H1 (cell line): Measurements from ENCODE around the gene MEIOB. TPM values are rescaled to one million over a fixed set of nuclear protein-coding genes. Genes with fewer than 3 reads are reported as not detected.

ENCODE experiments used
- CTCF ChIA-PET: fragments of 300-600 bp; sonication (Branson Sonifier 250); formaldehyde crosslinking; loops from one replicate; lab custom pipeline; 2021; ENCODE audit not compliant: partially characterized antibody; lab: Charles Lee
- POLR2A ChIA-PET: fragments of 300-600 bp; sonication (Branson Sonifier 250); formaldehyde crosslinking; loops from one replicate; lab custom pipeline; 2021; ENCODE audit warnings: inconsistent platforms; ENCODE audit not compliant: partially characterized antibody; lab: Charles Lee
- DNase-seq, 2 experiments: peaks; one replicate each; pipeline versions ENCODE4 v3.0.0 to v3.0.0-alpha.2; 2010 to 2022; ENCODE audit warnings: low spot score in 2 of 2, low read depth in 1 of 2, mixed read lengths in 1 of 2
- FAIRE-seq: peaks from 2 replicates; lab custom pipeline; 2011; peaks lifted over from hg19 to GRCh38; lab: Jason Lieb, UNC
- H2AFZ ChIP-seq: 2 replicates; pipeline ENCODE4 v1.8.1; 2012; ENCODE audit warnings: low read length, inconsistent platforms
- H2AK5ac ChIP-seq: 2 replicates; pipeline ENCODE4 v1.6.1; 2013; ENCODE audit warnings: low read depth, low read length
- H2BK120ac ChIP-seq: replicated peaks from 2 replicates; pipeline ENCODE3; 2013; ENCODE audit warnings: low read depth, low read length, inconsistent platforms
- H2BK12ac ChIP-seq: 2 replicates; pipeline ENCODE4 v1.6.1; 2013; ENCODE audit warnings: low read depth, low read length
- H2BK15ac ChIP-seq: 2 replicates; pipeline ENCODE4 v1.6.1; 2013; ENCODE audit warnings: low read length
- H2BK20ac ChIP-seq: 2 replicates; pipeline ENCODE4 v1.6.1; 2013; ENCODE audit warnings: low read length
- H2BK5ac ChIP-seq: 2 replicates; pipeline ENCODE4 v1.6.1; 2013; ENCODE audit warnings: low read depth, low read length
- H3K14ac ChIP-seq: 2 replicates; pipeline ENCODE4 v1.6.1; 2013; ENCODE audit warnings: inconsistent platforms; ENCODE audit not compliant: insufficient read length
- H3K18ac ChIP-seq: 2 replicates; pipeline ENCODE4 v1.6.1; 2013; ENCODE audit warnings: low read length; ENCODE audit errors: extremely low read depth
- H3K23ac ChIP-seq: 2 replicates; pipeline ENCODE4 v1.6.1; 2013; ENCODE audit warnings: inconsistent platforms; ENCODE audit not compliant: insufficient read length
- H3K23me2 ChIP-seq: 2 replicates; pipeline ENCODE4 v1.6.1; 2013; ENCODE audit warnings: low read depth, low read length
- H3K27ac ChIP-seq: 2 replicates; pipeline ENCODE4 v1.6.1; 2011; ENCODE audit warnings: low read depth, low read length, inconsistent platforms
- H3K27me3 ChIP-seq, 4 experiments: replicated peaks in 1 of 4; 1 replicate in 1 of 4; 2 replicates in 3 of 4; pipeline versions ENCODE4 v1.6.1 to v1.8.1; 2011 to 2013; ENCODE audit warnings: low read length in 3 of 4, mild to moderate bottlenecking in 3 of 4, inconsistent platforms in 2 of 4, mixed read lengths in 2 of 4, moderate library complexity in 1 of 4; ENCODE audit not compliant: control insufficient read depth in 3 of 4, insufficient read depth in 3 of 4; ENCODE audit errors: extremely low read depth in 1 of 4
- H3K36me3 ChIP-seq, 4 experiments: 2 replicates each; pipeline versions ENCODE4 v1.6.1 to v1.8.1; 2011 to 2013; ENCODE audit warnings: mild to moderate bottlenecking in 4 of 4, low read length in 3 of 4, moderate library complexity in 2 of 4, control low read depth in 1 of 4, inconsistent platforms in 1 of 4; ENCODE audit not compliant: insufficient read depth in 4 of 4, control insufficient read depth in 2 of 4
- H3K4ac ChIP-seq: replicated peaks from 2 replicates; pipeline ENCODE3; 2013; ENCODE audit warnings: low read length, low read depth, mixed read lengths, inconsistent platforms; ENCODE audit not compliant: insufficient read length
- H3K4me1 ChIP-seq, 4 experiments: replicated peaks in 1 of 4; 1 replicate in 1 of 4; 2 replicates in 3 of 4; pipeline versions ENCODE4 v1.6.1 to v1.8.1; 2011 to 2013; ENCODE audit warnings: low read length in 3 of 4, inconsistent platforms in 2 of 4, mixed read lengths in 1 of 4; ENCODE audit not compliant: insufficient read depth in 4 of 4, control insufficient read depth in 3 of 4
- H3K4me2 ChIP-seq, 2 experiments: 2 replicates each; pipeline versions ENCODE4 v1.6.1 to v1.8.1; 2011 to 2013; ENCODE audit warnings: low read depth in 2 of 2, low read length in 2 of 2, control low read depth in 1 of 2, inconsistent platforms in 1 of 2, mild to moderate bottlenecking in 1 of 2; ENCODE audit not compliant: insufficient read depth in 1 of 2
- H3K4me3 ChIP-seq, 4 experiments: fragments of 200-600, 300-600 bp in 1 of 4; sonication (generic), shearing (Covaris generic), sonication (Bioruptor Twin) in 1 of 4; 2 replicates each; pipeline versions ENCODE4 v1.5.1 to v1.8.1; 2011 to 2016; ENCODE audit warnings: low read length in 4 of 4, low read depth in 3 of 4, control low read depth in 2 of 4, inconsistent platforms in 2 of 4, mild to moderate bottlenecking in 2 of 4, mixed read lengths in 1 of 4, moderate library complexity in 1 of 4; ENCODE audit not compliant: insufficient read depth in 2 of 4; ENCODE audit errors: extremely low read depth in 1 of 4
- H3K56ac ChIP-seq: replicated peaks from 2 replicates; pipeline ENCODE3; 2013; ENCODE audit warnings: low read depth, mild to moderate bottlenecking, mixed read lengths, low read length, inconsistent platforms; ENCODE audit not compliant: insufficient read length
- H3K79me1 ChIP-seq: 2 replicates; pipeline ENCODE4 v1.6.1; 2013; ENCODE audit warnings: low read depth, low read length, control low read depth
- H3K79me2 ChIP-seq, 2 experiments: 2 replicates each; pipeline versions ENCODE4 v1.6.1 to v1.8.1; 2012 to 2013; ENCODE audit warnings: low read length in 2 of 2, mild to moderate bottlenecking in 2 of 2, inconsistent platforms in 1 of 2; ENCODE audit not compliant: insufficient read depth in 2 of 2, control insufficient read depth in 1 of 2
- H3K9ac ChIP-seq, 4 experiments: replicated peaks in 1 of 4; 1 replicate in 1 of 4; 2 replicates in 3 of 4; pipeline versions ENCODE4 v1.6.1 to v1.8.1; 2011 to 2013; ENCODE audit warnings: low read depth in 3 of 4, low read length in 3 of 4, control low read depth in 2 of 4, mild to moderate bottlenecking in 2 of 4, moderate library complexity in 2 of 4, inconsistent platforms in 1 of 4; ENCODE audit errors: extremely low read depth in 1 of 4
- H3K9me3 ChIP-seq, 2 experiments: 2 replicates each; pipeline versions ENCODE4 v1.6.1 to v1.8.1; 2012 to 2013; ENCODE audit warnings: mild to moderate bottlenecking in 2 of 2, moderate library complexity in 2 of 2, control low read depth in 1 of 2, inconsistent platforms in 1 of 2, low read depth in 1 of 2, low read length in 1 of 2, mixed read lengths in 1 of 2; ENCODE audit not compliant: insufficient read depth in 2 of 2
- H4K20me1 ChIP-seq, 2 experiments: replicated peaks in 1 of 2; 2 replicates each; pipeline versions ENCODE3 to v1.8.1; 2011 to 2013; ENCODE audit warnings: inconsistent platforms in 2 of 2, low read length in 2 of 2, mild to moderate bottlenecking in 1 of 2; ENCODE audit not compliant: insufficient read depth in 2 of 2, control insufficient read depth in 1 of 2
- H4K5ac ChIP-seq: 2 replicates; pipeline ENCODE4 v1.6.1; 2013; ENCODE audit warnings: low read length, low read depth, mixed read lengths, inconsistent platforms; ENCODE audit not compliant: insufficient read length
- H4K8ac ChIP-seq: 2 replicates; pipeline ENCODE4 v1.8.0; 2013; ENCODE audit warnings: mild to moderate bottlenecking, moderate library complexity, low read length, inconsistent platforms; ENCODE audit not compliant: insufficient read depth; ENCODE audit errors: extremely low read depth
- H4K91ac ChIP-seq: replicated peaks from 2 replicates; pipeline ENCODE3; 2013; ENCODE audit warnings: low read length, mixed read lengths, inconsistent platforms; ENCODE audit not compliant: insufficient read length
- CHD1 ChIP-seq: IDR thresholded peaks from 2 replicates; pipeline ENCODE4 v1.6.1; 2012; ENCODE audit warnings: low read depth, low read length, improper control_type of control experiment
- GABPA ChIP-seq: IDR thresholded peaks from 2 replicates; pipeline ENCODE4 v1.6.1; 2011; ENCODE audit warnings: mild to moderate bottlenecking, low read length, moderate library complexity, borderline replicate concordance; ENCODE audit not compliant: insufficient read depth
- JUN ChIP-seq: IDR thresholded peaks from 2 replicates; pipeline ENCODE4 v1.6.1; 2011; ENCODE audit warnings: low read depth, mild to moderate bottlenecking, improper control_type of control experiment, low read length
- MAFK ChIP-seq: IDR thresholded peaks from 2 replicates; pipeline ENCODE4 v1.6.1; 2012; ENCODE audit warnings: low read depth, mild to moderate bottlenecking, improper control_type of control experiment, low read length
- MAX ChIP-seq: IDR thresholded peaks from 2 replicates; pipeline ENCODE4 v1.6.1; 2012; ENCODE audit warnings: inconsistent platforms
- POLR2A ChIP-seq, 2 experiments: IDR thresholded peaks; 1 replicate in 1 of 2; 2 replicates in 1 of 2; pipeline ENCODE4 v1.6.1; 2011; ENCODE audit warnings: low read depth in 2 of 2, low read length in 2 of 2, mild to moderate bottlenecking in 2 of 2; ENCODE audit errors: control extremely low read depth in 1 of 2
- RXRA ChIP-seq: IDR thresholded peaks from 2 replicates; pipeline ENCODE4 v1.6.1; 2011; ENCODE audit warnings: low read depth, mild to moderate bottlenecking, low read length, moderate library complexity; ENCODE audit not compliant: insufficient read depth
- SIN3A ChIP-seq, 2 experiments: IDR thresholded peaks in 1 of 2; conservative IDR thresholded peaks in 1 of 2; 2 replicates each; pipeline ENCODE4 v1.6.1; 2011 to 2012; ENCODE audit warnings: low read length in 2 of 2, improper control_type of control experiment in 1 of 2, low read depth in 1 of 2, mild to moderate bottlenecking in 1 of 2
- SIRT6 ChIP-seq: IDR thresholded peaks from one replicate; pipeline ENCODE4 v1.7.1; 2012; ENCODE audit warnings: low read length, inconsistent platforms
- TBP ChIP-seq: IDR thresholded peaks from 2 replicates; pipeline ENCODE4 v1.6.1; 2011; ENCODE audit warnings: low read depth, low read length, improper control_type of control experiment
- TCF12 ChIP-seq: IDR thresholded peaks from 2 replicates; pipeline ENCODE4 v1.6.1; 2011; ENCODE audit warnings: low read depth, mild to moderate bottlenecking, low read length
- TEAD4 ChIP-seq: IDR thresholded peaks from 2 replicates; pipeline ENCODE4 v1.6.1; 2012; ENCODE audit warnings: low read depth, low read length, inconsistent platforms, mixed read lengths
- WGBS, 2 experiments: shearing (Covaris generic) in 1 of 2; methylation state at CpG; one replicate each; pipeline versions ENCODE4 v1.1.6 to v1.1.7; 2013 to 2015; ENCODE audit warnings: low lambda C conversion rate in 2 of 2, mixed read lengths in 2 of 2, inconsistent platforms in 1 of 2, low coverage in 1 of 2, missing lambda C conversion rate in 1 of 2; ENCODE audit not compliant: insufficient replicate concordance in 2 of 2, insufficient coverage in 1 of 2, insufficient read length in 1 of 2; ENCODE audit errors: extremely low coverage in 1 of 2, missing lambda C conversion rate in 1 of 2; 5-methylcytosine and 5-hydroxymethylcytosine counted together
- polyA plus RNA-seq, 7 experiments: library from polyadenylated mRNA; depleted of rRNA in 3 of 7; stranded (reverse) in 5 of 7; unstranded in 2 of 7; fragments of >200 nt in 5 of 7; fragments of 200-250 nt in 2 of 7; gene quantifications; 1 replicate in 5 of 7; 2 replicates in 1 of 7; 4 replicates in 1 of 7; pipeline versions ENCODE4 v1.2.1 to v1.2.3, GENCODE V29; 2011 to 2013; ENCODE audit warnings: missing spikeins in 2 of 7, mixed read lengths in 2 of 7
- total RNA-seq: library from RNA; stranded (reverse); fragmentation: NEBNext Ultra II Directional; extraction: Animal tissue kit (Norgen Biotek cat#: 25700); gene quantifications from 2 replicates; pipeline ENCODE4 v1.2.1, GENCODE V29; 2021
- TF ChIP-seq, protein P1 (sequence below): IDR thresholded peaks from 2 replicates; pipeline ENCODE4 v1.6.1; 2011; ENCODE audit warnings: low read length, improper control_type of control experiment

MEIOB gene
- total and polyA plus RNA-seq, 2 of the 8 experiments (the other 6 are each of a cell fraction or from before 2014, with no cell fraction given) = 0.63 to 1.1 TPM

- Histone ChIP-seq H2AK5ac (no peak overlapping the region), H3K14ac (no peak overlapping the region), H2BK5ac (no peak overlapping the region), H3K4me1 (peaks cover 0 to 10% (median 3%) of the 10 kb centered on the region in 4 experiments; a peak in 5 of 7 replicates), H3K4me3 (no peak overlapping the region), H2AFZ (no peak overlapping the region), H3K56ac (no peak overlapping the region), H3K4ac (no peak overlapping the region), H2BK20ac (no peak overlapping the region), H2BK15ac (no peak overlapping the region), H3K9me3 (no peaks in the 10 kb centered on the region), H2BK120ac (no peak overlapping the region), H3K4me2 (no peak overlapping the region), H3K79me1 (peaks cover 7% of the 10 kb centered on the region; the same call in 1 of the 2 replicates), H4K20me1 (peaks cover 4 to 12% of the 10 kb centered on the region in 2 experiments), H3K79me2 (peaks cover 0 to 7% of the 10 kb centered on the region in 2 experiments; a peak in 2 of 4 replicates), H3K27ac (no peak overlapping the region), H4K5ac (no peak overlapping the region), H2BK12ac (no peak overlapping the region), H3K23ac (no peak overlapping the region), H3K36me3 (peaks cover 0 to 2% (median 0%) of the 10 kb centered on the region in 4 experiments; a peak in 2 of 8 replicates), H4K91ac (no peak overlapping the region), H4K8ac (no peak overlapping the region), H3K23me2 (peaks cover 3% of the 10 kb centered on the region; the same call in 1 of the 2 replicates), H3K27me3 (peaks cover 0 to 5% (median 0%) of the 10 kb centered on the region in 4 experiments; a peak in 3 of 7 replicates), H3K18ac (no peak overlapping the region), H3K9ac (no peak overlapping the region)
- POLR2A ChIA-PET = interaction anchor here (1.6 to 1.8 kb wide), 2 partner anchors 20 to 52 kb away, joined by 4 read pairs; no protein-coding TSS in a partner anchor
- 84% methylated on average over 15 of the region's 16 CpGs; no CpG with 5 or more reads in 1 of the 2 experiments for WGBS, 2 experiments
- DNase-seq = no peak
- FAIRE-seq = no peak
- CTCF ChIA-PET = interaction anchor here (1.1 to 2.2 kb wide), 5 partner anchors 26 to 117 kb away, joined by 3 to 11 read pairs (median 4); partner anchors contain the start of gene MAPK8IP3
- TF ChIP-seq TEAD4 = no peak
- no peak for TF ChIP-seq MAX
- TF ChIP-seq SIN3A (conservative IDR thresholded peaks at IDR 0.05 in 1 of 2, IDR thresholded peaks at IDR 0.05 in 1 of 2; ENCODE audit: low read depth in 1 of 2, low read length in 2 of 2) = no peak
- TF ChIP-seq MAFK = no peak
- TF ChIP-seq CHD1 = no peak
- TF ChIP-seq TCF12 = no peak
- no peak for TF ChIP-seq SIRT6
- TF ChIP-seq, protein P1, sequence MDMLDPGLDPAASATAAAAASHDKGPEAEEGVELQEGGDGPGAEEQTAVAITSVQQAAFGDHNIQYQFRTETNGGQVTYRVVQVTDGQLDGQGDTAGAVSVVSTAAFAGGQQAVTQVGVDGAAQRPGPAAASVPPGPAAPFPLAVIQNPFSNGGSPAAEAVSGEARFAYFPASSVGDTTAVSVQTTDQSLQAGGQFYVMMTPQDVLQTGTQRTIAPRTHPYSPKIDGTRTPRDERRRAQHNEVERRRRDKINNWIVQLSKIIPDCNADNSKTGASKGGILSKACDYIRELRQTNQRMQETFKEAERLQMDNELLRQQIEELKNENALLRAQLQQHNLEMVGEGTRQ = no peak
- no peak for TF ChIP-seq RXRA
- no peak for TF ChIP-seq JUN
- no peak for TF ChIP-seq GABPA
- TF ChIP-seq POLR2A (IDR thresholded peaks at IDR 0.05; ENCODE audit: control extremely low read depth in 1 of 2, low read depth in 2 of 2, low read length in 2 of 2) = no peak
- no peak for TF ChIP-seq TBP
These were observed 49.2 kb downstream of the MEIOB start for GRCh38 chr16:1822801-1823200.
